ENCODE results near the gene CHRND. TPM values are rescaled to one million over a fixed set of nuclear protein-coding genes. Genes with fewer than 3 reads are reported as not detected.

CHRND gene
- total and polyA plus RNA-seq, 2 of the 4 experiments (the other 2 are of a cell fraction), result not detected

- no peak for TF ChIP-seq FOS (IDR thresholded peaks at IDR 0.05; ENCODE audit: low read depth, low read length)
Measured at GRCh38 chr2:232541961-232542714, 16.2 kb downstream of the CHRND start (continued).

DNA sequence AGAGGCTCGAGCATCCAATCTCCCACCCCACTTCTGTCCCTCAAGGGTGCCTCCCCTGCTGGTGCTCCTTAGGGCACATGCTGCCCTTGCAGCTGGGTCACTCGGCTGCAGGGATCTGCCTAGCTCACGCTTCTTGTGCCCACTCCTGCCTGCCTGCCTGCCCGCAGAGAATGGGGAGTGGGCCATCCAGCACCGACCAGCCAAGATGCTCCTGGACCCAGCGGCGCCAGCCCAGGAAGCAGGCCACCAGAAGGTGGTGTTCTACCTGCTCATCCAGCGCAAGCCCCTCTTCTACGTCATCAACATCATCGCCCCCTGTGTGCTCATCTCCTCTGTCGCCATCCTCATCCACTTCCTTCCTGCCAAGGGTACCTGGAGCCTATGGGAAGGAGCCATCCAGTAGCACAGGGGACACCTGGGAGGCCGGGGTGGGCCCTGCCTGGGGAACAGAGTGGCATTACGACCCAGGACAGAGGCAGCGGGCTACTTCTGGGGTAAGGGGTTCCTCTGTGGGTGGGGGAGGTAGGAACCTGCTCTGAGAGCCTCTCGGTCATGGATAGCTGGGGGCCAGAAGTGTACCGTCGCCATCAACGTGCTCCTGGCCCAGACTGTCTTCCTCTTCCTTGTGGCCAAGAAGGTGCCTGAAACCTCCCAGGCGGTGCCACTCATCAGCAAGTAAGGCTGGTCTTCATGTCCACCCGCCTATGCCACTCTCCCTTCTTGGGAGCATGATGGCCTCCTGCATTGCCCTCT is 16.9 kb downstream of the CHRND start:
- WGBS, 2 experiments (ENCODE audit: extremely low coverage in 2 of 2, insufficient read length in 1 of 2), result 90% methylated on average over 8 of the region's 20 CpGs; no CpG with 5 or more reads in 1 of the 2 experiments
- in situ Hi-C loops (cut with MboI; ENCODE audit: low sequenced_read_pairs), result no loop called here

More for the DNA sequence above, 16.9 kb downstream of the CHRND start:
- no peaks in the 10 kb centered on the region; the same call in 1 of the 2 replicates for H4K20me1 ChIP-seq (ENCODE audit: insufficient read depth, low read length)
- H3K9me1 ChIP-seq (ENCODE audit: insufficient read depth, low read length), result peaks cover 7% of the 10 kb centered on the region; the same call in 1 of the 2 replicates
- H3K4me2 ChIP-seq (ENCODE audit: low read depth, low read length), result no peak overlapping the region
- H4K91ac ChIP-seq (ENCODE audit: insufficient read depth, low read depth, low read length), result no peak overlapping the region
- POLR2A ChIA-PET (ENCODE audit: unreplicated experiment), result no interaction called here
- ATAC-seq (ENCODE audit: low read depth) (no peak), DNase-seq (no peak)
- no peak overlapping the region for H3K56ac ChIP-seq (ENCODE audit: extremely low read depth, insufficient read depth, low read length)
- no peak overlapping the region for H3K14ac ChIP-seq (replicated peaks; ENCODE audit: low read depth, low read length)
- H2BK20ac ChIP-seq (ENCODE audit: low read depth, low read length), result no peak overlapping the region
- CTCF ChIA-PET, result no interaction called here
- no peak overlapping the region for H3K9ac ChIP-seq (ENCODE audit: low read depth, low read length)
- peaks cover 13% of the 10 kb centered on the region for H3K27me3 ChIP-seq (ENCODE audit: control insufficient read depth, insufficient read depth, low read length)
- H3K9me3 ChIP-seq (ENCODE audit: control insufficient read depth, insufficient read depth, low read length), result no peaks in the 10 kb centered on the region
- no peak overlapping the region for H3K4ac ChIP-seq (ENCODE audit: low read depth, low read length)
- H4K8ac ChIP-seq (ENCODE audit: low read depth in 2 of 2, low read length in 2 of 2), result no peak overlapping the region
- H3K23ac ChIP-seq (ENCODE audit: low read depth, low read length), result no peak overlapping the region
- H3K36me3 ChIP-seq (ENCODE audit: control insufficient read depth, insufficient read depth, low read length), result peaks cover 4% of the 10 kb centered on the region; the same call in 1 of the 2 replicates
- no peak overlapping the region for H2AFZ ChIP-seq (replicated peaks; ENCODE audit: low read length, poor library complexity)
- no TSS peak for BruUV-seq (replicated peaks)
- H2BK120ac ChIP-seq (ENCODE audit: low read depth, low read length), result no peak overlapping the region
- no peak overlapping the region for H2AK5ac ChIP-seq (ENCODE audit: low read depth, low read length)
- H2BK5ac ChIP-seq (ENCODE audit: low read depth, low read length, poor library complexity, severe bottlenecking), result no peak overlapping the region
- H2BK15ac ChIP-seq (ENCODE audit: low read depth, low read length), result no peak overlapping the region
- H3K4me3 ChIP-seq (ENCODE audit: insufficient read depth, low read depth, low read length), result no peak overlapping the region
- no peak overlapping the region for H2AK9ac ChIP-seq (replicated peaks; ENCODE audit: low read depth, low read length, poor library complexity)
- no peak overlapping the region for H3K18ac ChIP-seq (ENCODE audit: low read depth, low read length)
- intact Hi-C loops (cut with micrococcal nuclease), result no loop called here
- H4K5ac ChIP-seq (ENCODE audit: low read depth, low read length), result no peak overlapping the region
- H3K79me1 ChIP-seq (ENCODE audit: low read depth in 1 of 2, low read length in 2 of 2), result peaks cover 0 to 14% of the 10 kb centered on the region in 2 experiments; a peak in 2 of 4 replicates
- dilution Hi-C loops (cut with HindIII; ENCODE audit: low sequenced_read_pairs, unreplicated experiment), result no loop called here
- TF ChIP-seq CEBPB (IDR thresholded peaks at IDR 0.05; ENCODE audit: low read depth, low read length) (no peak), FOS (IDR thresholded peaks at IDR 0.05; ENCODE audit: low read depth, low read length) (no peak), CHD1 (IDR thresholded peaks at IDR 0.05; ENCODE audit: low read depth, low read length) (no peak)
- TF ChIP-seq, protein P1, sequence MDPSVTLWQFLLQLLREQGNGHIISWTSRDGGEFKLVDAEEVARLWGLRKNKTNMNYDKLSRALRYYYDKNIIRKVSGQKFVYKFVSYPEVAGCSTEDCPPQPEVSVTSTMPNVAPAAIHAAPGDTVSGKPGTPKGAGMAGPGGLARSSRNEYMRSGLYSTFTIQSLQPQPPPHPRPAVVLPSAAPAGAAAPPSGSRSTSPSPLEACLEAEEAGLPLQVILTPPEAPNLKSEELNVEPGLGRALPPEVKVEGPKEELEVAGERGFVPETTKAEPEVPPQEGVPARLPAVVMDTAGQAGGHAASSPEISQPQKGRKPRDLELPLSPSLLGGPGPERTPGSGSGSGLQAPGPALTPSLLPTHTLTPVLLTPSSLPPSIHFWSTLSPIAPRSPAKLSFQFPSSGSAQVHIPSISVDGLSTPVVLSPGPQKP (IDR thresholded peaks at IDR 0.05; ENCODE audit: borderline replicate concordance, low read depth, low read length), result no peak
- TF ChIP-seq, protein P2, sequence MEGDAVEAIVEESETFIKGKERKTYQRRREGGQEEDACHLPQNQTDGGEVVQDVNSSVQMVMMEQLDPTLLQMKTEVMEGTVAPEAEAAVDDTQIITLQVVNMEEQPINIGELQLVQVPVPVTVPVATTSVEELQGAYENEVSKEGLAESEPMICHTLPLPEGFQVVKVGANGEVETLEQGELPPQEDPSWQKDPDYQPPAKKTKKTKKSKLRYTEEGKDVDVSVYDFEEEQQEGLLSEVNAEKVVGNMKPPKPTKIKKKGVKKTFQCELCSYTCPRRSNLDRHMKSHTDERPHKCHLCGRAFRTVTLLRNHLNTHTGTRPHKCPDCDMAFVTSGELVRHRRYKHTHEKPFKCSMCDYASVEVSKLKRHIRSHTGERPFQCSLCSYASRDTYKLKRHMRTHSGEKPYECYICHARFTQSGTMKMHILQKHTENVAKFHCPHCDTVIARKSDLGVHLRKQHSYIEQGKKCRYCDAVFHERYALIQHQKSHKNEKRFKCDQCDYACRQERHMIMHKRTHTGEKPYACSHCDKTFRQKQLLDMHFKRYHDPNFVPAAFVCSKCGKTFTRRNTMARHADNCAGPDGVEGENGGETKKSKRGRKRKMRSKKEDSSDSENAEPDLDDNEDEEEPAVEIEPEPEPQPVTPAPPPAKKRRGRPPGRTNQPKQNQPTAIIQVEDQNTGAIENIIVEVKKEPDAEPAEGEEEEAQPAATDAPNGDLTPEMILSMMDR (conservative IDR thresholded peaks at IDR 0.05; ENCODE audit: low read depth, low read length), result no peak
- H3K27ac ChIP-seq (ENCODE audit: insufficient read depth, low read length), result no peak overlapping the region
- H3K4me1 ChIP-seq (ENCODE audit: control insufficient read depth, insufficient read depth, low read length), result no peaks in the 10 kb centered on the region; the same call in 1 of the 2 replicates
